Measurements from ENCODE around the gene RASSF4. TPM values are rescaled to one million over a fixed set of nuclear protein-coding genes. Genes with fewer than 3 reads are reported as not detected.
A peak's percentile ranks its signal among the peaks of the same experiment; 100 is the strongest.

Gene RASSF4
- total and polyA plus RNA-seq, 9 of the 15 experiments (the other 6 are each of a cell fraction or from before 2014, with no cell fraction given): 0.01 to 0.62 (median 0.11) TPM; not detected in 3

GRCh38 chr10:44990302-44990655 is 30.7 kb downstream of the RASSF4 start (continued):
- TF ChIP-seq AFF4 (CRISPR knock-in tag; IDR thresholded peaks at IDR 0.05) (no peak), BCL6 (CRISPR knock-in tag; IDR thresholded peaks at IDR 0.05) (no peak), THRB (CRISPR knock-in tag; conservative IDR thresholded peaks at IDR 0.05) (0 out of 2 replicates have a peak, but pooled peaks have one; percentile 20), NR2F6 (CRISPR knock-in tag; IDR thresholded peaks at IDR 0.05) (no peak), FOXK2 (conservative IDR thresholded peaks at IDR 0.05 in 1 of 2, IDR thresholded peaks at IDR 0.05 in 1 of 2; ENCODE audit: low read depth in 2 of 2) (no peak), ZBTB12 (CRISPR knock-in tag; IDR thresholded peaks at IDR 0.05) (no peak), ZNF121 (CRISPR knock-in tag; conservative IDR thresholded peaks at IDR 0.05) (no peak), CXXC5 (CRISPR knock-in tag; IDR thresholded peaks at IDR 0.05) (0 out of 2 replicates have a peak, but pooled peaks have one; percentile 13), ARID2 (IDR thresholded peaks at IDR 0.05) (peak; percentile 59; the same call in 1 of the 2 replicates), ZNF589 (CRISPR knock-in tag; IDR thresholded peaks at IDR 0.05; ENCODE audit: low read depth) (no peak), BHLHE40 (IDR thresholded peaks at IDR 0.05; ENCODE audit: low read length) (peak; percentile 55; the same call in 1 of the 2 replicates), RAD21 (CRISPR knock-in tag; conservative IDR thresholded peaks at IDR 0.05 in 1 of 2, IDR thresholded peaks at IDR 0.05 in 1 of 2) (peak; percentile 82 to 91), E2F8 (IDR thresholded peaks at IDR 0.05; ENCODE audit: low read depth, partially characterized antibody) (no peak)
